Left ventricle myocardium inferior (tissue), 1 donor: ENCODE measurements around the gene EMID1. TPM values are rescaled to one million over a fixed set of nuclear protein-coding genes. Genes with fewer than 3 reads are reported as not detected.

Experiments used
- DNase-seq: peaks from one replicate; pipeline ENCODE4 v3.0.0-alpha.2; 2020
- H3K27ac ChIP-seq: fragments of 200-600 bp; replicated peaks from 2 replicates; pipeline ENCODE4 v1.8.0; 2021
- H3K27me3 ChIP-seq: fragments of 200-600 bp; 2 replicates; pipeline ENCODE4 v1.8.0; 2021; ENCODE audit warnings: low read depth
- H3K36me3 ChIP-seq: fragments of 200-600 bp; 2 replicates; pipeline ENCODE4 v1.8.0; 2021
- H3K4me1 ChIP-seq: fragments of 200-600 bp; 2 replicates; pipeline ENCODE4 v1.8.0; 2021
- H3K4me3 ChIP-seq: fragments of 200-600 bp; 2 replicates; pipeline ENCODE4 v1.8.0; 2021; ENCODE audit warnings: mild to moderate bottlenecking, moderate library complexity
- H3K9me3 ChIP-seq: fragments of 200-600 bp; replicated peaks from 2 replicates; pipeline ENCODE4 v1.8.0; 2021
- CTCF ChIP-seq: fragments of 200-600 bp; IDR thresholded peaks from 2 replicates; pipeline ENCODE4 v1.8.0; 2021; ENCODE audit warnings: antibody characterized with exemption, mild to moderate bottlenecking, borderline replicate concordance
- intact Hi-C: fragments of 100-400 bp; cut with micrococcal nuclease; formaldehyde crosslinking; loops from one replicate; pipeline ENCODE4 v1.11.0; 2022
- total RNA-seq: library from RNA; stranded (reverse); fragmentation: NEBNext Ultra II Directional; extraction: Animal tissue kit (Norgen Biotek cat#: 25700); gene quantifications from one replicate; pipeline ENCODE4 v1.2.1, GENCODE V29; 2021
- donor health status: DM: no; HTN: yes; CAD: no; lungs with severe emphysema.

EMID1 gene
- total RNA-seq, 1 donor from 2014 or later = 0.74 TPM

- Histone ChIP-seq H3K4me3 (no peak overlapping the region), H3K4me1 (peaks cover 11% of the 10 kb centered on the region), H3K27ac (no peak overlapping the region), H3K36me3 (no peaks in the 10 kb centered on the region), H3K27me3 (no peaks in the 10 kb centered on the region), H3K9me3 (peaks cover 3% of the 10 kb centered on the region)
- no peak for TF ChIP-seq CTCF
- intact Hi-C loops = no loop called here
- no peak for DNase-seq
Measured at GRCh38 chr22:29195118-29195963, 10.4 kb upstream of the EMID1 start.

GRCh38 chr22:29195964-29196666 is 9.6 kb upstream of the EMID1 start:
- H3K27ac ChIP-seq = no peak overlapping the region
- intact Hi-C loops = no loop called here
- DNase-seq = no peak

GRCh38 chr22:29197096-29197495 is 8.6 kb upstream of the EMID1 start:
- peaks cover 17% of the 10 kb centered on the region for H3K4me1 ChIP-seq
- no peak for DNase-seq
- TF ChIP-seq CTCF = no peak
- no peak overlapping the region for H3K27ac ChIP-seq
- intact Hi-C loops = no loop called here
- H3K36me3 ChIP-seq = no peaks in the 10 kb centered on the region
- H3K4me3 ChIP-seq = no peak overlapping the region
- peaks cover 3% of the 10 kb centered on the region for H3K9me3 ChIP-seq
- H3K27me3 ChIP-seq = no peaks in the 10 kb centered on the region

More at GRCh38 chr22:29195964-29196666, 9.6 kb upstream of the EMID1 start:
- no peak overlapping the region for H3K4me3 ChIP-seq
- no peaks in the 10 kb centered on the region for H3K36me3 ChIP-seq
- no peaks in the 10 kb centered on the region for H3K27me3 ChIP-seq
- no peak for TF ChIP-seq CTCF
- peaks cover 11% of the 10 kb centered on the region for H3K4me1 ChIP-seq
- peaks cover 3% of the 10 kb centered on the region for H3K9me3 ChIP-seq

- intact Hi-C loops = no loop called here
- no peak for TF ChIP-seq CTCF
Measured at GRCh38 chr22:29198240-29198639, 7.5 kb upstream of the EMID1 start.

GRCh38 chr22:29199702-29200400 is 5.8 kb upstream of the EMID1 start:
- Histone ChIP-seq H3K27me3 (no peaks in the 10 kb centered on the region), H3K4me1 (peaks cover 28% of the 10 kb centered on the region), H3K4me3 (no peak overlapping the region), H3K9me3 (peaks cover 3% of the 10 kb centered on the region), H3K27ac (no peak overlapping the region), H3K36me3 (no peaks in the 10 kb centered on the region)
- DNase-seq = no peak
- intact Hi-C loops = no loop called here
- TF ChIP-seq CTCF = no peak

More at GRCh38 chr22:29198240-29198639, 7.5 kb upstream of the EMID1 start:
- H3K27me3 ChIP-seq = no peaks in the 10 kb centered on the region
- H3K4me3 ChIP-seq = no peak overlapping the region
- H3K27ac ChIP-seq = no peak overlapping the region
- H3K9me3 ChIP-seq = peaks cover 3% of the 10 kb centered on the region
- no peaks in the 10 kb centered on the region for H3K36me3 ChIP-seq
- peaks cover 28% of the 10 kb centered on the region for H3K4me1 ChIP-seq
- no peak for DNase-seq
